ENCODE measurements around the gene ADD3.

GRCh38 chr10:110158051-110159005, 150.5 kb downstream of the ADD3 start:
- no peak for TF ChIP-seq POLR2AphosphoS5 (IDR thresholded peaks at IDR 0.05; ENCODE audit: insufficient read depth, low read depth, low read length)
- TF ChIP-seq EZH2 (IDR thresholded peaks at IDR 0.05; ENCODE audit: borderline replicate concordance, low read depth, low read length, severe bottlenecking), result no peak
- no peak for TF ChIP-seq CTCF (IDR thresholded peaks at IDR 0.05; ENCODE audit: extremely low read depth in 1 of 2, insufficient read depth in 1 of 2, low read depth in 1 of 2, low read length in 2 of 2)
- no peak for TF ChIP-seq GATA2 (IDR thresholded peaks at IDR 0.05; ENCODE audit: insufficient read depth, insufficient read length, low read depth, low read length)
